ENCODE measurements around the gene ZAP70. TPM values are rescaled to one million over a fixed set of nuclear protein-coding genes. Genes with fewer than 3 reads are reported as not detected.

Gene ZAP70
- total and polyA plus RNA-seq, 2 donors (not counting 1 experiment from before 2014, with no cell fraction given), result 3.4 to 20.5 TPM

- H3K4me2 ChIP-seq (replicated peaks; ENCODE audit: low read depth, low read length, poor library complexity, severe bottlenecking), result no peak overlapping the region
- POLR2A ChIA-PET, result no interaction called here
- Mint-ChIP-seq H3K4me1 (peaks cover 3% of the 10 kb centered on the region), H3K9me3 (ENCODE audit: insufficient read depth) (no peaks in the 10 kb centered on the region), H3K27ac (no peak overlapping the region), H3K27me3 (peaks cover 8% of the 10 kb centered on the region), H3K4me3 (no peak overlapping the region)
- no peaks in the 10 kb centered on the region for H4K20me1 ChIP-seq (ENCODE audit: control insufficient read depth, insufficient read depth, low read length, poor library complexity, severe bottlenecking)
- no peak overlapping the region for H2AFZ ChIP-seq (ENCODE audit: insufficient read depth, low read depth, low read length, poor library complexity, severe bottlenecking)
- H3K9me3 ChIP-seq (ENCODE audit: control extremely low read depth in 1 of 3, control insufficient read depth in 2 of 3, insufficient read depth in 1 of 3, low read length in 2 of 3), result no peaks in the 10 kb centered on the region
- H3K27ac ChIP-seq (ENCODE audit: low read length in 2 of 2), result no peak overlapping the region
- ATAC-seq (ENCODE audit: low read depth) (no peak), DNase-seq (no peak)
- no peak overlapping the region for H3K4me3 ChIP-seq (ENCODE audit: control extremely low read depth in 1 of 5, extremely low read depth in 1 of 5, insufficient read depth in 1 of 5, low read depth in 2 of 5, low read length in 4 of 5)
- TF ChIP-seq EZH2 (IDR thresholded peaks at IDR 0.05; ENCODE audit: borderline replicate concordance, insufficient read depth, low read depth, low read length, poor library complexity, severe bottlenecking) (no peak), CTCF (IDR thresholded peaks at IDR 0.05) (no peak)
- no peaks in the 10 kb centered on the region for H3K79me2 ChIP-seq (ENCODE audit: control insufficient read depth, insufficient read depth, low read length)
- no peaks in the 10 kb centered on the region for H3K36me3 ChIP-seq (replicated peaks in 1 of 2; ENCODE audit: control extremely low read depth in 1 of 2, control insufficient read depth in 1 of 2, extremely low read depth in 1 of 2, insufficient read depth in 2 of 2, low read length in 1 of 2)
- CTCF ChIA-PET, result interaction anchor here (1.0 to 7.6 kb wide), 3 partner anchors 8 to 42 kb away, joined by 3 to 55 read pairs (median 7); no protein-coding TSS in a partner anchor
- H3K9ac ChIP-seq (ENCODE audit: low read length), result no peak overlapping the region
- H3K27me3 ChIP-seq (replicated peaks in 1 of 4; ENCODE audit: control extremely low read depth in 1 of 4, control insufficient read depth in 3 of 4, insufficient read depth in 4 of 4, low read length in 3 of 4), result peaks cover 0 to 6% (median 0%) of the 10 kb centered on the region in 4 experiments
- intact Hi-C loops (cut with micrococcal nuclease), result no loop called here
- WGBS (ENCODE audit: insufficient coverage), result 95% methylated on average over 5 of the region's 11 CpGs
- peaks cover 0 to 5% of the 10 kb centered on the region in 2 donors for H3K4me1 ChIP-seq (ENCODE audit: control insufficient read depth in 2 of 2, insufficient read depth in 2 of 2, low read length in 2 of 2)
These were observed 6.5 kb upstream of the ZAP70 start for GRCh38 chr2:97706708-97707345.

- no peak overlapping the region for H3K27ac ChIP-seq (ENCODE audit: low read length in 2 of 2)
- peaks cover 0 to 5% of the 10 kb centered on the region in 2 donors for H3K4me1 ChIP-seq (ENCODE audit: control insufficient read depth in 2 of 2, insufficient read depth in 2 of 2, low read length in 2 of 2)
- no peak overlapping the region for H2AFZ ChIP-seq (ENCODE audit: insufficient read depth, low read depth, low read length, poor library complexity, severe bottlenecking)
- no peak overlapping the region for H3K4me2 ChIP-seq (replicated peaks; ENCODE audit: low read depth, low read length, poor library complexity, severe bottlenecking)
- H3K27me3 ChIP-seq (replicated peaks in 1 of 4; ENCODE audit: control extremely low read depth in 1 of 4, control insufficient read depth in 3 of 4, insufficient read depth in 4 of 4, low read length in 3 of 4), result peaks cover 0 to 6% (median 0%) of the 10 kb centered on the region in 4 experiments
- H3K4me3 Mint-ChIP-seq, result no peak overlapping the region
- H3K27ac Mint-ChIP-seq, result no peak overlapping the region
- intact Hi-C loops (cut with micrococcal nuclease), result no loop called here
- TF ChIP-seq EZH2 (IDR thresholded peaks at IDR 0.05; ENCODE audit: borderline replicate concordance, insufficient read depth, low read depth, low read length, poor library complexity, severe bottlenecking), result no peak
- no peak for TF ChIP-seq CTCF (IDR thresholded peaks at IDR 0.05)
- H3K4me1 Mint-ChIP-seq, result peaks cover 3% of the 10 kb centered on the region
- no peaks in the 10 kb centered on the region for H3K79me2 ChIP-seq (ENCODE audit: control insufficient read depth, insufficient read depth, low read length)
- ATAC-seq (ENCODE audit: low read depth) (no peak), DNase-seq (no peak)
- H3K4me3 ChIP-seq (ENCODE audit: control extremely low read depth in 1 of 5, extremely low read depth in 1 of 5, insufficient read depth in 1 of 5, low read depth in 2 of 5, low read length in 4 of 5), result no peak overlapping the region
- 83% methylated on average over 10 of the region's 11 CpGs for WGBS (ENCODE audit: insufficient coverage)
- CTCF ChIA-PET, result interaction anchor here (1.3 to 7.6 kb wide), 3 partner anchors 9 to 41 kb away, joined by 3 to 55 read pairs (median 7); no protein-coding TSS in a partner anchor
- H3K27me3 Mint-ChIP-seq, result peaks cover 8% of the 10 kb centered on the region
- POLR2A ChIA-PET, result no interaction called here
- H3K9ac ChIP-seq (ENCODE audit: low read length), result no peak overlapping the region
- H3K9me3 Mint-ChIP-seq (ENCODE audit: insufficient read depth), result no peaks in the 10 kb centered on the region
- no peaks in the 10 kb centered on the region for H3K36me3 ChIP-seq (replicated peaks in 1 of 2; ENCODE audit: control extremely low read depth in 1 of 2, control insufficient read depth in 1 of 2, extremely low read depth in 1 of 2, insufficient read depth in 2 of 2, low read length in 1 of 2)
- no peaks in the 10 kb centered on the region for H3K9me3 ChIP-seq (ENCODE audit: control extremely low read depth in 1 of 3, control insufficient read depth in 2 of 3, insufficient read depth in 1 of 3, low read length in 2 of 3)
- H4K20me1 ChIP-seq (ENCODE audit: control insufficient read depth, insufficient read depth, low read length, poor library complexity, severe bottlenecking), result no peaks in the 10 kb centered on the region
These were observed 5.9 kb upstream of the ZAP70 start for GRCh38 chr2:97707362-97708047.
